Mesendoderm (in vitro differentiated cells): Measurements from ENCODE around the gene EPAS1. TPM values are rescaled to one million over a fixed set of nuclear protein-coding genes. Genes with fewer than 3 reads are reported as not detected.
A peak's percentile ranks its signal among the peaks of the same experiment; 100 is the strongest.

Experiments
- DNase-seq: peaks from one replicate; pipeline ENCODE4 v3.0.0; 2013
- H2AK5ac ChIP-seq: 2 replicates; pipeline ENCODE4 v1.6.1; 2013; ENCODE audit warnings: low read length, inconsistent platforms
- H2BK120ac ChIP-seq: 2 replicates; pipeline ENCODE4 v1.6.1; 2013; ENCODE audit warnings: low read depth, mild to moderate bottlenecking, low read length, moderate library complexity, mixed read lengths
- H2BK15ac ChIP-seq: replicated peaks from 2 replicates; pipeline ENCODE4 v1.6.1; 2013; ENCODE audit warnings: low read depth, mild to moderate bottlenecking, moderate library complexity
- H2BK5ac ChIP-seq: 2 replicates; pipeline ENCODE4 v1.6.1; 2013; ENCODE audit warnings: low read length, inconsistent platforms
- H3K18ac ChIP-seq: 2 replicates; pipeline ENCODE4 v1.6.1; 2013; ENCODE audit warnings: mild to moderate bottlenecking, low read length, mixed read lengths
- H3K23ac ChIP-seq: one replicate; pipeline ENCODE4 v1.6.1; 2013; ENCODE audit warnings: low read length
- H3K27ac ChIP-seq: 2 replicates; pipeline ENCODE4 v1.5.1; 2013; ENCODE audit warnings: low read depth, mild to moderate bottlenecking, inconsistent platforms, low read length, moderate library complexity
- H3K27me3 ChIP-seq: 2 replicates; pipeline ENCODE4 v1.6.1; 2013; ENCODE audit warnings: low read length, control low read depth, mild to moderate bottlenecking, inconsistent platforms; ENCODE audit not compliant: insufficient read depth, poor library complexity
- H3K36me3 ChIP-seq: 2 replicates; pipeline ENCODE4 v1.6.1; 2013; ENCODE audit warnings: low read length, inconsistent platforms; ENCODE audit not compliant: control insufficient read depth, insufficient read depth
- H3K4ac ChIP-seq: one replicate; pipeline ENCODE4 v1.6.1; 2013; ENCODE audit warnings: low read depth, mild to moderate bottlenecking, low read length, moderate library complexity
- H3K4me1 ChIP-seq: 2 replicates; pipeline ENCODE4 v1.6.1; 2013; ENCODE audit warnings: low read depth, low read length, inconsistent platforms; ENCODE audit not compliant: control insufficient read depth
- H3K4me2 ChIP-seq: 2 replicates; pipeline ENCODE4 v1.6.1; 2013; ENCODE audit warnings: low read length
- H3K4me3 ChIP-seq: 2 replicates; pipeline ENCODE4 v1.5.1; 2013; ENCODE audit warnings: mild to moderate bottlenecking, low read length
- H3K56ac ChIP-seq: one replicate; pipeline ENCODE4 v1.6.1; 2013; ENCODE audit warnings: low read length
- H3K79me1 ChIP-seq: 2 replicates; pipeline ENCODE4 v1.6.1; 2013; ENCODE audit warnings: low read length, inconsistent platforms
- H3K79me2 ChIP-seq: 2 replicates; pipeline ENCODE4 v1.6.1; 2013; ENCODE audit warnings: mild to moderate bottlenecking, low read length; ENCODE audit not compliant: control insufficient read depth, insufficient read depth
- H3K9ac ChIP-seq: 2 replicates; pipeline ENCODE4 v1.6.1; 2013; ENCODE audit warnings: low read length, inconsistent platforms
- H4K5ac ChIP-seq: one replicate; pipeline ENCODE4 v1.6.1; 2013; ENCODE audit warnings: low read length
- H4K8ac ChIP-seq: one replicate; pipeline ENCODE4 v1.6.1; 2013; ENCODE audit warnings: low read depth, mild to moderate bottlenecking, control low read depth, low read length, moderate library complexity
- WGBS: extraction: QIAGEN DNeasy Blood & Tissue Kit; methylation state at CpG from one replicate; pipeline ENCODE4 v1.1.7; 2013; ENCODE audit warnings: low lambda C conversion rate, missing lambda C conversion rate; ENCODE audit not compliant: insufficient coverage; ENCODE audit errors: extremely low coverage; 5-methylcytosine and 5-hydroxymethylcytosine counted together
- polyA plus RNA-seq, 2 experiments: library from polyadenylated mRNA; stranded (reverse); fragments of 200-250 nt; gene quantifications; one replicate each; pipeline ENCODE4 v1.2.3, GENCODE V29; 2013

Gene EPAS1
- polyA plus RNA-seq (2013, experiment 1 of 2) = 0.81 TPM
- polyA plus RNA-seq (2013, experiment 2 of 2) = 1.1 TPM

GRCh38 chr2:46296840-46297545, at the start of gene EPAS1:
Gene EPAS1 (plus strand): TSS chr2:46297407. CDS start chr2:46297912, 505 bp downstream.
- Histone ChIP-seq H3K4ac (no peak within 1 kb of the TSS), H2BK15ac (no peak within 1 kb of the TSS), H3K27me3 (peaks cover 44% of the 10 kb centered on the region), H3K4me3 (peak within 1 kb of the TSS; percentile 20), H4K5ac (no peak within 1 kb of the TSS), H4K8ac (no peak within 1 kb of the TSS), H3K4me2 (peak within 1 kb of the TSS; percentile 80), H3K79me1 (no peaks in the 10 kb centered on the region), H3K4me1 (no peaks in the 10 kb centered on the region), H3K27ac (no peak within 1 kb of the TSS), H2AK5ac (no peak within 1 kb of the TSS), H3K79me2 (no peaks in the 10 kb centered on the region), H3K36me3 (no peaks in the 10 kb centered on the region), H3K56ac (peak within 1 kb of the TSS; percentile 78), H3K9ac (peak within 1 kb of the TSS; percentile 49), H3K18ac (peak within 1 kb of the TSS; percentile 51), H2BK5ac (no peak within 1 kb of the TSS), H2BK120ac (no peak within 1 kb of the TSS), H3K23ac (peak within 1 kb of the TSS; percentile 24)
- DNase-seq = peak; percentile 88
- WGBS = no CpG with 5 or more reads among the region's 94 CpGs

- H3K4me2 ChIP-seq = no peak overlapping the region
- no peak overlapping the region for H3K4me3 ChIP-seq
- H4K5ac ChIP-seq = no peak overlapping the region
- no peak overlapping the region for H3K18ac ChIP-seq
- no peaks in the 10 kb centered on the region for H3K79me2 ChIP-seq
- no peaks in the 10 kb centered on the region for H3K27me3 ChIP-seq
- DNase-seq = no peak
- peaks cover 5% of the 10 kb centered on the region for H3K4me1 ChIP-seq
- H2BK15ac ChIP-seq = no peak overlapping the region
- no peaks in the 10 kb centered on the region for H3K36me3 ChIP-seq
- no peaks in the 10 kb centered on the region for H3K79me1 ChIP-seq
- H3K4ac ChIP-seq = no peak overlapping the region
- H3K9ac ChIP-seq = no peak overlapping the region
- H2BK120ac ChIP-seq = no peak overlapping the region
- H2BK5ac ChIP-seq = no peak overlapping the region
- no peak overlapping the region for H3K23ac ChIP-seq
- no peak overlapping the region for H2AK5ac ChIP-seq
- no peak overlapping the region for H3K56ac ChIP-seq
- no peak overlapping the region for H3K27ac ChIP-seq
- H4K8ac ChIP-seq = no peak overlapping the region
Measured at GRCh38 chr2:46248171-46248570, 49.0 kb upstream of the EPAS1 start.

- Histone ChIP-seq H3K4ac (no peak overlapping the region), H2BK120ac (no peak overlapping the region), H3K4me2 (no peak overlapping the region), H3K9ac (no peak overlapping the region), H3K27ac (no peak overlapping the region), H2BK5ac (no peak overlapping the region), H3K27me3 (no peaks in the 10 kb centered on the region), H3K18ac (no peak overlapping the region), H3K4me1 (peaks cover 5% of the 10 kb centered on the region), H4K5ac (no peak overlapping the region), H3K79me2 (no peaks in the 10 kb centered on the region), H3K79me1 (no peaks in the 10 kb centered on the region), H4K8ac (no peak overlapping the region), H2BK15ac (no peak overlapping the region), H2AK5ac (no peak overlapping the region), H3K36me3 (no peaks in the 10 kb centered on the region), H3K23ac (no peak overlapping the region), H3K4me3 (no peak overlapping the region), H3K56ac (no peak overlapping the region)
- no peak for DNase-seq
Measured at GRCh38 chr2:46249654-46250053, 47.6 kb upstream of the EPAS1 start.

- DNase-seq = no peak
- H4K5ac ChIP-seq = no peak overlapping the region
- peaks cover 5% of the 10 kb centered on the region for H3K4me1 ChIP-seq
- no peak overlapping the region for H3K4ac ChIP-seq
- H3K4me2 ChIP-seq = no peak overlapping the region
- H2AK5ac ChIP-seq = no peak overlapping the region
- H2BK5ac ChIP-seq = no peak overlapping the region
- no peak overlapping the region for H2BK120ac ChIP-seq
- H4K8ac ChIP-seq = no peak overlapping the region
- H3K36me3 ChIP-seq = no peaks in the 10 kb centered on the region
- no peak overlapping the region for H3K18ac ChIP-seq
- no peak overlapping the region for H3K56ac ChIP-seq
- H3K79me1 ChIP-seq = no peaks in the 10 kb centered on the region
- no peak overlapping the region for H3K9ac ChIP-seq
- no peak overlapping the region for H3K23ac ChIP-seq
- no peak overlapping the region for H3K27ac ChIP-seq
- H3K4me3 ChIP-seq = no peak overlapping the region
- H3K27me3 ChIP-seq = no peaks in the 10 kb centered on the region
- no peaks in the 10 kb centered on the region for H3K79me2 ChIP-seq
- WGBS = no CpG with 5 or more reads among the region's 5 CpGs
- H2BK15ac ChIP-seq = no peak overlapping the region
Measured at GRCh38 chr2:46252891-46253659, 44.1 kb upstream of the EPAS1 start.

GRCh38 chr2:46254474-46254873, 42.7 kb upstream of the EPAS1 start:
- peaks cover 10% of the 10 kb centered on the region for H3K4me1 ChIP-seq
- DNase-seq = no peak
- no peak overlapping the region for H2AK5ac ChIP-seq
- H2BK120ac ChIP-seq = no peak overlapping the region
- H3K4me2 ChIP-seq = no peak overlapping the region
- no peak overlapping the region for H4K5ac ChIP-seq
- H3K36me3 ChIP-seq = no peaks in the 10 kb centered on the region
- H3K18ac ChIP-seq = no peak overlapping the region
- H3K79me2 ChIP-seq = no peaks in the 10 kb centered on the region
- H3K56ac ChIP-seq = no peak overlapping the region
- WGBS = no CpG with 5 or more reads among the region's 4 CpGs
- H3K4ac ChIP-seq = no peak overlapping the region
- no peak overlapping the region for H3K27ac ChIP-seq
- no peaks in the 10 kb centered on the region for H3K79me1 ChIP-seq
- H3K27me3 ChIP-seq = no peaks in the 10 kb centered on the region
- no peak overlapping the region for H2BK5ac ChIP-seq
- no peak overlapping the region for H4K8ac ChIP-seq
- H3K4me3 ChIP-seq = no peak overlapping the region
- no peak overlapping the region for H3K23ac ChIP-seq
- no peak overlapping the region for H2BK15ac ChIP-seq
- no peak overlapping the region for H3K9ac ChIP-seq
